Measurements from ENCODE around the gene TUBGCP6.

GRCh38 chr22:50294319-50294656 lies 49.5 kb upstream of the TUBGCP6 start:
- TF ChIP-seq CTCF (IDR thresholded peaks at IDR 0.05): no peak
- TF ChIP-seq POLR2A (IDR thresholded peaks at IDR 0.05): no peak

All from thyroid gland (tissue), 4 donors.